ENCODE results near the gene AFF3.
"Not testable (repeated sequence)": the region's sequence is repeated elsewhere in the genome, so short reads cannot be mapped to it uniquely, and the experiment has no call there.

Gene AFF3

DNA sequence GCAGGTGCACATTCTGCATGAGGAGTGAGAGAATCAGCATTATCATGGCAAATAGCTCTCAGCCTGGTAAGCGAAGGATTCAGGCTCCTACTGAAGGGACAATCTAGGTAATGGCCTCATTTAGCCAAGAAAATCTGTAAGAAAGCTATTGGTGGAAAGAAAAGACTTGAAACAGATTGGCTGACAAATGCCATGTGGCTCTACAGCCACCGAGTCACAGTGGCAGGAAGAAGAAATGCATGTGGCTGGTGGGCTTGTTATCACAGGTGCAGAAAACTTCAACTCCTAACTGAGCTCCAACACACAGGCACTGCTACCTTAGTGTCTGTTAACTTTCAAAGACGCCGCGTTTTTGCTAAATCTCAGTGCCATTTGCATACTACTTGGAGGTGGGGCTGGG, 592.0 kb downstream of the AFF3 start:
- DNase-seq (ENCODE audit: low spot score): no peak

DNA sequence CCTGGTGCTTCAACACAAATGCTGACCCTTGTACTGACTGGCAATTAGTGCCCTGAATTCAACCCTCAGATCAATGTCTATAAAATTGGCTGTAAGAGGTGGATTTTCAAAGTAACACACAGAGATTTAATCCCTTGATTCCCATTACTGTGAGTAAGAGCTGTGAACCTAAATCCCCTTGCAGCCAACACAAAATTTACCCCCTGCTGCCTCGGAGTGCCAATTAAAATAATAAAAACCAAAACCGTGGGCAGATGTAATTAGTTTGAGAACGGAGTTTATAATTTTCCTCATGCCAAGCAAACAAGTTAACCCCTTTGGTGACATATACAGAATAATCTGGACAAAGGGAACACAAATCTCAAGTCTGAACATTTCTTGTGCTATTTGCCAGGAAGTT, 596.8 kb downstream of the AFF3 start:
- no peak for DNase-seq (ENCODE audit: low spot score)

GRCh38 chr2:99545066-99545465, 597.3 kb downstream of the AFF3 start:
- DNase-seq (ENCODE audit: low spot score): peak; percentile 23

- no peak for DNase-seq (ENCODE audit: low spot score)
Measured at GRCh38 chr2:99544608-99545007, 597.8 kb downstream of the AFF3 start.

DNA sequence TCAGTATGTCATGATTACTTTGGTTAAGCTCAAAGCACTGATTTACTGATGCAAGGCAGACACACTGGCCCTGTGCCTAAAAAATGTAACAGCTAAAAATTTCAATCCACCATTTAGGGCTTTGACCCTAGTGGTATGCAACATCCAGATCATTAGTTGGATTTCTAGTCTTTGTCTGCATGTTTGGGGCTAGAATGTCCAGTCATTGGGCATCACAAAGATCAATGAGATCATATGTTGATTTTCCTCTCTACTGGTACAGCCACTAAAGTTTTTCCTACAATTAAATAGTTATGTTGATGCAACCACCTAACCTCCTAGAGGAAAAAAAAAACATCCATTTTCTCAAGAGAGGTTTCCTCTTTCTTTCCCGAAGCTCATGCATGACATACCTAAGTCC, 599.1 kb downstream of the AFF3 start:
- no peak for DNase-seq (ENCODE audit: low spot score)

DNA sequence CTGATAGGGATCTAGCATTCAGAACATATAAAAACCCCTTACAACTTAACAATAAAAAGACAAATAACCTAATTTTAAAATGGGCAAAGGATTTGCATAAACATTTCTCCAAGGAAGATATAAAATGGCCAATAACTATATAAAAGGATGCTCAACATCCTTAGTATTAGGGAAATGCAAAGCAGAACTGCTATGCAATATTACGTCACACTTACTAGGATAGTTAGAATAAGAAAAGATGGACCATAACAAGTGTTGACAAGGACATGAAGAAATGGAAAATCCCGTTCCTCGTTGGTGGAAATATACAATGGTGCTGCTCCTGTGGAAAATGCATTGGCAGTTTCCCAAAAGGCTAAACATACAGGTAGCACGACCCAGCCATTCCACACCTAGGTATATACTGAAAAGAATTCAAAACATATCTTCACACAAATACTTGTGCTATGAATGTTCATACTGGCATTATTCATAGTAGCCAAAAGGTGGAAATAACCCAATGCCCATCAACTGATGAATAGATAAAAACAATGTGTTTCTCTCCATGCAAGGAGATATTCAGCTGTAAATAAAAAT, 604.4 kb downstream of the AFF3 start:
- DNase-seq (ENCODE audit: low spot score): no peak

GRCh38 chr2:99524056-99524455, 618.3 kb downstream of the AFF3 start:
- no peak for DNase-seq (ENCODE audit: low spot score)

- DNase-seq (ENCODE audit: low spot score): no peak
Measured at GRCh38 chr2:99522157-99522556, 620.2 kb downstream of the AFF3 start.

- DNase-seq (ENCODE audit: low spot score): no peak
Measured at GRCh38 chr2:99520813-99521212, 621.6 kb downstream of the AFF3 start.

DNA sequence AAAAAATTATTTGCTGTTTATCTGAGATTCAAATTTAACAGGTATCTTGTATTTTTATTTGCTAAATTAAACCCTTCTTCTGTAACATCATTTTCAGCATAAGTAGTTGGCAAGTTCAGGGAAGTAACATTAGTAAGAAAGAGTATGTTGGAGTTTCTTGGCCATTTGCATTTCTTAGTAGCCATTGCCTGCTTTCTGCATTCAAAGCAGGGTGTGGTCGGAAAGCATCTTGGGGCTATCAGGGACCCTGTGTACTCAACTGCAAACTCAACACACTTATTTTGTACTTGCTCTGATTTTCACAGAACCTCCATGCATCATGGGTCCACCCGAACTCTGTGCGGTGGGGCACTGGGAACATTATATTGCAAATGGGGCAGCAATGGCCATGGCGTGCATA, 622.2 kb downstream of the AFF3 start:
- no peak for DNase-seq (ENCODE audit: low spot score)

- no peak for DNase-seq (ENCODE audit: low spot score)
Measured at GRCh38 chr2:99514357-99514756, 628.0 kb downstream of the AFF3 start.

DNA sequence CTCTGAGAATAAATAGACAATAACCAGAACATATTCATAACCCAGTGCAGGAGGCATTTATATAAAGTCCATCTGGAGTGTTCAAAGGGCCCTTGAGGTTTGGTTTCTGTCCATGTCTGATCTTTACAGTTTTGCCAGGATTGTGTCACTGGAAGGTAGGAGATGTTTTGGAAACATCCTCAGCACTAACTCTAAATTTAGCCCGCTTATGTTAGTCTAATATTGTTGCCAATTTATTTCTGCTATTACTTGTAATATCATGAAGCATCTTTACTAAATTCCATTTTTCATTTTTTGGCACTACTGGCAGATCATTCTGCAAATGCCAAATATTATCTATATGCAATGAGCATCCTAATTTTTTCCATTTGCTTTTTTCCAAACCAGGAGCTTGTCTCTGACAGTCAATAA, 630.2 kb downstream of the AFF3 start:
- no peak for DNase-seq (ENCODE audit: low spot score)

DNA sequence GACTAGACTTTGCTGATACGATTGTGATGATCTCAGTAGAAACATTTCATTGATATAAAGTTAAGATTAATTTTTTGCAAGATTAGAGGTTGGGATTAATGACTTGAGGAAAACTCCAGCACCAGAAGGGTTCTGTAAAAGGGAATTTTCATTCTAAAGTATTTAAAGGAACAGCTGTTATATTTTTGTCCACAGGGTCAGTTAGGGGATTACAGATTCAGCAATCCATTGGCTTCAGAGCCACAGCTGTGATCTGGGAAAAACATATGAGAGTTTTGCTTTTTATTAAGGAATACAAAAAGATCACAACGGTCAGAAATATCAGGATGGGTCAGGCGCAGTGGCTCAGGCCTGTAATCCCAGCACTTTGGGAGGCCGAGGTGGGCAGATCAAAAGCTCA, 633.0 kb downstream of the AFF3 start:
- no peak for DNase-seq (ENCODE audit: low spot score)

GRCh38 chr2:99507937-99508818, 634.2 kb downstream of the AFF3 start:
- no peak for DNase-seq (ENCODE audit: low spot score)

GRCh38 chr2:99504844-99505584, 637.4 kb downstream of the AFF3 start:
- DNase-seq (ENCODE audit: low spot score): no peak

DNA sequence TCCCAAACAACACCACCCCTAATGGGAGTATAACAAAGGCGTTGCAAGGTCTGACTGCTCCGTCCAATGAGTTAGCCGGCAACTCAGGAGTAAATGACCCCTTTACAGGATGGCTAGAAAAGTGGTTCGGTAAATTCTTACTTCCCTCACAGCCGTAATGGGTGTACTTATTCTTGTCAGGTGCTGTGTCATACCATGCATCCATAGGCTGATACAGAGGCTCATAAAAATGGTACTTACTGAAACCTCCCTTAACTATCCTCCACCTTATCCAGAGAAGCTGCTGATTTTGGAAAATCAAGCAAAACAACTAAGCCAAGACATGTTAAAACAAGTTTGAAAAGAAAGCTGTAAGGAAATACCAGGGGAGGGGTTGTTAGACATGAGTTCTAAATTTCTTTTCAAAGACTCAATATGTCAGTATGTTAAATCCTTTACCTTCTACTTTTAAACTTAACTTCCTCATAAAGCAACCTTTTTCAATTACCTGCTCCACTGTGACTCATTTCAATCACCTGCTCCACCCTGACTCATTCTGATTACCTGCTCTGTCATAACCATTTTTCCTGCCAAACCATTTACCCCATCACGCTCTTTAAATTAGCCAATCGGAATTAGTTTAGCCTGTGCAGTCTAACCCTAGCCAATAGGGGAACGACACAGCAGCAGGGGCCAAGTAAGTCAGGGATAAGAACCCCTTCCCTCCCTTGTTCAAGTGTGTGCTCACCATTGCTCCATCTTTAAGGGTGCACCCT, 638.6 kb downstream of the AFF3 start:
- not testable (repeated sequence) for DNase-seq (ENCODE audit: low spot score)

DNA sequence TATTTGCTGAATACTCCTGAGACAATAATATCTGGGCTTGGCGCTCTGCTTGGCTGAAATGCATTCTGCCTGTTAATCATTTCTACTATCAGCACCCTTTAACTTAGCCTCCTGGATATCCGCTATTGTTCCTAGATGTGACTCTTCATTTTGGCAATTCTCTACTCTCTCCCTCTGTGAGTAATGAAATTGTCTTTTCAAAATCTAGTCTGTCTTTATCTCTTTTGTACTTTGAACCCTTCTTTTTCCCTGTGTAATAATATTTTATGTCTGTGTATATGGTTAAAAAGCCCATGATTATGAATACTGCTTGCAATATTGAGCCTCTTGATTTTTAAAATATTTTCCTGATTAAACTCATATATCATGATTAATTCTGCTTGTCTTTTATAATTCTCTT, 646.4 kb downstream of the AFF3 start:
- DNase-seq (ENCODE audit: low spot score): no peak

Data from AG08396 (cell line).